ENCODE results near the gene TSC2.

Gene TSC2

GRCh38 chr16:2048116-2048543 is 345 bp downstream of the TSC2 start:
- H3K27ac ChIP-seq = peak overlapping the region; percentile 29 to 86
- no peak for TF ChIP-seq CTCF (IDR thresholded peaks at IDR 0.05)
- H3K4me3 ChIP-seq = peak overlapping the region; percentile 92
- DNase-seq (ENCODE audit: low spot score) = no peak

DNA sequence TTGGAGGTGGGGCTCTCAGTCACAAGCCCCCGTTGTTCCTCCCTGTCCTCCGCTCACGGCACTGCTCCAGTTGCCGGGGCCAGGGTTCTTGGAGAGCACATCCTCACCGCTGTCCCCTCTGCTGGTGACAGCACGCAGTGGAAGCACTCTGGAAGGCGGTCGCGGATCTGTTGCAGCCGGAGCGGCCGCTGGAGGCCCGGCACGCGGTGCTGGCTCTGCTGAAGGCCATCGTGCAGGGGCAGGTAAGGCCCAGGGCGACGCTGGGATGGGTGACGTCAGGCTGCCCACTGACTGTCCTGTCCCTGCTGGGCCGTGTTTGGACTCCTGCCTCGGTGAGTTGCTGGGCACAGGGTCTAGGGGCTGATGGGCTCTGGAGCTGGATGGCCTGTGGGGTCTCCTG is 5.4 kb downstream of the TSC2 start:
- no peak for DNase-seq (ENCODE audit: low spot score)
- Histone ChIP-seq H3K27ac (no peak overlapping the region), H3K4me3 (no peak overlapping the region)
- TF ChIP-seq CTCF (IDR thresholded peaks at IDR 0.05) = no peak

- DNase-seq (ENCODE audit: low spot score) = no peak
- Histone ChIP-seq H3K27ac (no peak overlapping the region), H3K4me3 (no peak overlapping the region)
- no peak for TF ChIP-seq CTCF (IDR thresholded peaks at IDR 0.05)
Observed at GRCh38 chr16:2053897-2054296, 6.1 kb downstream of the TSC2 start.

- no peak for TF ChIP-seq CTCF (IDR thresholded peaks at IDR 0.05)
- Histone ChIP-seq H3K27ac (no peak overlapping the region), H3K4me3 (no peak overlapping the region)
- DNase-seq (ENCODE audit: low spot score) = no peak
Observed at GRCh38 chr16:2054543-2055245, 6.9 kb downstream of the TSC2 start.

DNA sequence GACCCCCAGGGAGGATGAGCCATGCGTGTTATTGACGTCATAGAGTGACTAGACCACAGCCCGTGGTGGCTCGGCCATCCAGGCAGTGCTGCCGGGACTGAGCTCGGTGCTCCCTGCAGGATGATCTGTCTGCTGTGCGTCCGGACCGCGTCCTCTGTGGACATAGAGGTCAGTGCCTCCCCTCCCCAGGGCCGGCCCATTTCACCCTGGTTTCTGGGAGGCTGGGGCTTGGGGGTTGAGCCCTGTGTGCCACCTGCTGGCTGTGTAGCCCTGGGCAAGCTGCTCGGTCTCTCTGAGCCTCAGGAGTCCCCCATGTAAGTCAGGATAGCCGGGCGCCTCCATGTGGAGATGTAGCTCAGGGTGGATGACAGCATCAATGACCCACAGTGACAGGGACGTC is 8.3 kb downstream of the TSC2 start:
- H3K27ac ChIP-seq = no peak overlapping the region
- no peak for TF ChIP-seq CTCF (IDR thresholded peaks at IDR 0.05)
- DNase-seq (ENCODE audit: low spot score) = no peak

DNA sequence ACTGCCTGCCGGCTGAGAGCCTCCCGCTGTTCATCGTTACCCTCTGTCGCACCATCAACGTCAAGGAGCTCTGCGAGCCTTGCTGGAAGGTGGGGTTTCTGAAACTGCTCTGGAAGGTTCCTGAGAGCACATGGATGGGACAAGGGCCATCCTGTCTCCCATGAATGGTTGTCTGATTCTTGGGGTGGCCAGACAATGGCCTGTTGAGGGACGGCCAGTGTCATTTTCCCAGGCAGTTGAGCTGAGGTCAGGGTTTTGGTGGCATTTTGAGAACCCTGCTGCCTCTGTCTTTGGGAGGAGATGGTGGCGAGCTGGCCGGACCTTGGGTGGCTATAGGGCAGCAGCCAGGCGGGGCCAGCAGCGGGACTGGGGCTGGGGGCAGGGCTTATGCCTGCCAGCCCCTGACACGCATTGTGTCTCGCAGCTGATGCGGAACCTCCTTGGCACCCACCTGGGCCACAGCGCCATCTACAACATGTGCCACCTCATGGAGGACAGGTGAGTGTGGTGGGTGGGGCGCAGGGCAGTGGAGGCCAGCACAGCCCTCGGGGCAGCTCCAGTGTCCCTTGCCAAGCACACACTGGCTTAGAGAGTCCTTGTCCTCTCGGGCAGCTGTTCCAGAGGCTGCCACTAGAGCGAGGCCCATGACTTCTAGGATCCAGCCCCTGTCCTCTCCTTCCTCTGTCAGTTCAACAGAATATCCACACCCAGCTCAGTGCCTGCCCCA is 9.1 kb downstream of the TSC2 start:
- no peak for TF ChIP-seq CTCF (IDR thresholded peaks at IDR 0.05)
- no peak overlapping the region for H3K27ac ChIP-seq
- DNase-seq (ENCODE audit: low spot score) = no peak

More for the DNA sequence above, 8.3 kb downstream of the TSC2 start:
- H3K4me3 ChIP-seq = no peak overlapping the region

DNA sequence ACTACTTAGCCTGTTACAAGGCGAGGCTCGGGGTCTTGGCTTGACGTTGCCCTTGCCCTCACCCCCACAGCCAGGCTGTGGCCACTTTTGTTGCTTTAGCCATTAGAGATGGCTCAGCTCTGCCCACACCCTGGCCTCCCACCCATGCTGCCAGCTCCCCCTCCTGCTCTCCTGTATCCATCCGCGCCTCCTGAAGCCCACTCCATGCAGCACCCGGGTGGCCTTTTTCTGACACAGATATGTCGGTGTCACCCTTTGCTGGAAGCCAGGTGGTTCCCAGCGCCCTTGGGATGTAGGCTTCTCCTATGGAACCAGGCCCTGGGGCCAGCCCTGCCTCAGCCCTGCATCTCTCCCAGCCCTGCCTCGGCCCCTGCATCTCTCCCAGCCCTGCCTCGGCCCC is 9.7 kb downstream of the TSC2 start:
- Histone ChIP-seq H3K4me3 (no peak overlapping the region), H3K27ac (no peak overlapping the region)
- DNase-seq (ENCODE audit: low spot score) = no peak
- TF ChIP-seq CTCF (IDR thresholded peaks at IDR 0.05) = no peak

More for the DNA sequence above, 9.1 kb downstream of the TSC2 start:
- H3K4me3 ChIP-seq = no peak overlapping the region

Data from coronary artery (tissue), 2 donors.